Stimulated activated CD4-positive, alpha-beta T cell treated with anti-CD3 and anti-CD28 coated beads, TNF-alpha, amount 100 ng/mL, for 48 hours (primary cell): ENCODE results near the gene MYO1G.
"Not testable (repeated sequence)": the region's sequence is repeated elsewhere in the genome, so short reads cannot be mapped to it uniquely, and the experiment has no call there.

Experiments used
- DNase-seq, 3 donors: peaks; one replicate each; pipeline ENCODE4 v3.0.0-alpha.2; 2020; ENCODE audit warnings: low read depth in 3 of 3

The MYO1G gene

GRCh38 chr7:44944821-44945220 is 34.0 kb downstream of the MYO1G start:
- DNase-seq: no peak

GRCh38 chr7:44943631-44944030 is 35.2 kb downstream of the MYO1G start:
- no peak for DNase-seq

GRCh38 chr7:44937426-44937825 is 41.4 kb downstream of the MYO1G start:
- no peak for DNase-seq

- no peak for DNase-seq
Measured at GRCh38 chr7:44936322-44936721, 42.5 kb downstream of the MYO1G start.

GRCh38 chr7:44935583-44935982 is 43.2 kb downstream of the MYO1G start:
- DNase-seq: no peak

GRCh38 chr7:44935016-44935415 is 43.8 kb downstream of the MYO1G start:
- DNase-seq: no peak

GRCh38 chr7:44934510-44934909 is 44.3 kb downstream of the MYO1G start:
- DNase-seq: not testable (repeated sequence)

- DNase-seq: no peak
Measured at GRCh38 chr7:44930921-44931320, 47.9 kb downstream of the MYO1G start.

- no peak for DNase-seq
Measured at GRCh38 chr7:44922351-44922694, 56.5 kb downstream of the MYO1G start.

GRCh38 chr7:44921607-44922350 is 57.0 kb downstream of the MYO1G start:
- DNase-seq: peak; percentile 87 to 98 (median 98)

- no peak for DNase-seq
Measured at GRCh38 chr7:44920119-44920518, 58.7 kb downstream of the MYO1G start.

- no peak for DNase-seq
Measured at GRCh38 chr7:44918029-44918428, 60.8 kb downstream of the MYO1G start.

- DNase-seq: no peak
Measured at GRCh38 chr7:44917465-44917864, 61.4 kb downstream of the MYO1G start.

GRCh38 chr7:44914992-44915607 is 63.7 kb downstream of the MYO1G start:
- DNase-seq: peak; percentile 43 to 65 (median 57)

- DNase-seq: no peak
Measured at GRCh38 chr7:44912775-44913347, 66.0 kb downstream of the MYO1G start.
